Nephron (organoid): Measurements from ENCODE around the gene HABP2.

ENCODE experiments used
- H3K27ac Mint-ChIP-seq, 3 experiments: 2 replicates each; pipeline ENCODE4 v1.8.0; 2020; ENCODE audit warnings: mixed read lengths in 3 of 3, mild to moderate bottlenecking in 2 of 3, moderate library complexity in 1 of 3
- H3K27me3 Mint-ChIP-seq: 2 replicates; pipeline ENCODE4 v1.8.0; 2021; ENCODE audit warnings: low read depth, mild to moderate bottlenecking, moderate library complexity, mixed read lengths
- H3K36me3 Mint-ChIP-seq: 2 replicates; pipeline ENCODE4 v1.8.0; 2020; ENCODE audit warnings: low read depth, mixed read lengths
- H3K4me1 Mint-ChIP-seq: 2 replicates; pipeline ENCODE4 v1.8.0; 2020; ENCODE audit warnings: mixed read lengths
- H3K4me3 Mint-ChIP-seq, 3 experiments: 2 replicates each; pipeline ENCODE4 v1.8.0; 2020; ENCODE audit warnings: mild to moderate bottlenecking in 3 of 3, mixed read lengths in 3 of 3, moderate library complexity in 2 of 3
- H3K9me3 Mint-ChIP-seq: 2 replicates; pipeline ENCODE4 v1.8.0; 2020; ENCODE audit warnings: mixed read lengths
- TF ChIP-seq, protein P1 (sequence below), 3 experiments: fragments of 200-600 bp; sonication (generic); IDR thresholded peaks; one replicate each; pipeline ENCODE4 v1.5.0; 2021; ENCODE audit warnings: antibody characterized with exemption in 3 of 3; ENCODE audit not compliant: unreplicated experiment in 3 of 3

The HABP2 gene

DNA sequence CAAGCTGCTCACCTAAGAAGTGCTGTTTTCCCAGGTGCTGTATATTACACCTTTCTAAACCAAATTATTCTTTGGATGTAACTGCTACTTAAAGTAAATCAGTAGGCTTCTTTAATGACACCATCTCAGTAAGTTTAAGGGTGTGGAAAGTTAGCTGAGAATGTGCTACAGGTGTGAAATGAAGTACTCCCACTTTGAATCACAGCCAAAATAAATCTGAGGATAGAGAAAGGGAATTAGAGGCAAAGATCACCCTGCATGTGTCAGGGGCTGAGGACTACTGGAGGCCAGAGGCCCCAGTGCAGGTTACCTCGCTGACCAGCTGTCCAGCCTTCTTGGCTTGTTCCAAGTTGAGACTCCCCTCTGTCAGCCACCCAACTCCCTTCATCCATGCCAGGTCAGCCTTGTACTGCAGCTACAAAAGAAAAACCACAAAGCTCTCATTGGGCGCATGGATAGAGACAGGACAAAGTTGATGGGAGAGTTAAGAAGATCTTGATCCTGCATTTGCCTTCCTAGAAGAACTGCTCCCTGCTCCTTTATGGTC, 75.8 kb downstream of the HABP2 start:
- Mint-ChIP-seq H3K4me3 (no peak overlapping the region), H3K27ac (no peak overlapping the region), H3K4me1 (peaks cover 14% of the 10 kb centered on the region), H3K27me3 (peaks cover 26% of the 10 kb centered on the region), H3K36me3 (no peaks in the 10 kb centered on the region), H3K9me3 (no peaks in the 10 kb centered on the region)
- TF ChIP-seq, protein P1, sequence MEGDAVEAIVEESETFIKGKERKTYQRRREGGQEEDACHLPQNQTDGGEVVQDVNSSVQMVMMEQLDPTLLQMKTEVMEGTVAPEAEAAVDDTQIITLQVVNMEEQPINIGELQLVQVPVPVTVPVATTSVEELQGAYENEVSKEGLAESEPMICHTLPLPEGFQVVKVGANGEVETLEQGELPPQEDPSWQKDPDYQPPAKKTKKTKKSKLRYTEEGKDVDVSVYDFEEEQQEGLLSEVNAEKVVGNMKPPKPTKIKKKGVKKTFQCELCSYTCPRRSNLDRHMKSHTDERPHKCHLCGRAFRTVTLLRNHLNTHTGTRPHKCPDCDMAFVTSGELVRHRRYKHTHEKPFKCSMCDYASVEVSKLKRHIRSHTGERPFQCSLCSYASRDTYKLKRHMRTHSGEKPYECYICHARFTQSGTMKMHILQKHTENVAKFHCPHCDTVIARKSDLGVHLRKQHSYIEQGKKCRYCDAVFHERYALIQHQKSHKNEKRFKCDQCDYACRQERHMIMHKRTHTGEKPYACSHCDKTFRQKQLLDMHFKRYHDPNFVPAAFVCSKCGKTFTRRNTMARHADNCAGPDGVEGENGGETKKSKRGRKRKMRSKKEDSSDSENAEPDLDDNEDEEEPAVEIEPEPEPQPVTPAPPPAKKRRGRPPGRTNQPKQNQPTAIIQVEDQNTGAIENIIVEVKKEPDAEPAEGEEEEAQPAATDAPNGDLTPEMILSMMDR (IDR thresholded peaks at IDR 0.05; ENCODE audit: unreplicated experiment in 3 of 3): no peak

DNA sequence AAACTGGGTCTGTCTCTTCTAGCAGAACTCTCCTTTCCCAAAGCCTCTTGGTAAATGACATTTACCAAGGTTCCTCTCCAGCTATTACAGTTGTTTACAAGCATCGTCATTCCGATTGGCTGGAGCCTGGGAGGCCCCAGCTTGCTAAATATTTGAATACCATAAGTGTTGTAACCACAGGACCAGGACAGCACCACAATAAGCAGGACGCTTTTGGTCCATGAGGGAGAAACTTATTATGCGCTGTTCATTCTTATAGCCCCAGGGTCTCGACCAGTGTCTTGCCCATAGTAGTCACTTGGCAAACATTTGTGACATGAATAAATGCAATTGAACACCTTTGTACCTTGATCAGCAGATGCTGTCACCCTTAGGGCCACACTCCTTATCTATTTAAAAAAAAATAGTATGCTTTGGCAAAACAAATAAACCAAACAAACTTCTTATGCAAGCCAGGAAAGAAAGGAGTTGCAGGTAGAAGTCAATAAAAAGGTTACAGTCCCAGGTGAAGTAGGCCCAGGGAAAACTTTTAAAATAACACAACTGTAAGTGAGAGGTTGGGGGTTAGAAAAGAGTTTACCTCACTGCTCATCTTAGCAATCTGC, 78.2 kb downstream of the HABP2 start:
- no peaks in the 10 kb centered on the region for H3K9me3 Mint-ChIP-seq
- peaks cover 14% of the 10 kb centered on the region for H3K4me1 Mint-ChIP-seq
- no peaks in the 10 kb centered on the region for H3K36me3 Mint-ChIP-seq
- peak overlapping the region in 1 of 3 experiments; percentile 57 for H3K27ac Mint-ChIP-seq
- TF ChIP-seq, protein P1 (IDR thresholded peaks at IDR 0.05; ENCODE audit: unreplicated experiment in 3 of 3): no peak
- H3K4me3 Mint-ChIP-seq: no peak overlapping the region
- peaks cover 17% of the 10 kb centered on the region for H3K27me3 Mint-ChIP-seq

DNA sequence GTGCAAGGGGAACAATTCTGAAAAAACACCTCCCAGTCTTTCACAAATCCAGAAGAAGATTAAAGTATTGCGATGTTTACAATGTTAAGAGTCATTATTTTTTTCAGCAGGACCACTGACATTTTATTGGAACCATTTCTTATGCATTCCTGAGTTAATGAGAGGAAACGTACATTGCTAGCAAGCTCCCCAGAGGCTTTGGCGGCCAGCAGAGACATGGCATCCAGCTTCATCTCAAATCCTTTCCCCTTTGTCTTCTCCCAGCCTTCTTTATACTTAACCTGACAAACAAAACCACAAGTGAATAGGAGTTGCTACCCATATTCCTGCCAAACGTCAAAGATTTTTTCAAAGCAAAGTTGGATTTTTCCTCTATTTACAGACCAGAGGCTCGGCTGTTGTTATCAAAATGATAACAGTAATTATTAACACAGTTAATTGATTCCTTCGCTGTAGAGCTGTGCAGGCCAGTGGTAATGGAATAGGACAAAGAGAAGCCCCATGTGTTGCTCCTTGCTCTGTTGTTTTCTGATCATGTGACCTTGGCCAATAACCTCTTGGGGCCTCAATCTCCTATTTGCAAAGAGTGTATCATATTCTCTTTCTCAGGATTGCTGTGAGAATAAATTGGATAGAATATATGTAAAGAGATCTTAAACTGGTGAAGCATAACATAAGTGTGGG, 79.0 kb downstream of the HABP2 start:
- Mint-ChIP-seq H3K4me3 (no peak overlapping the region), H3K27ac (peak overlapping the region; percentile 17 to 58 (median 57)), H3K36me3 (no peaks in the 10 kb centered on the region), H3K4me1 (peaks cover 14% of the 10 kb centered on the region), H3K27me3 (peaks cover 19% of the 10 kb centered on the region), H3K9me3 (peaks cover 2% of the 10 kb centered on the region)
- TF ChIP-seq, protein P1 (IDR thresholded peaks at IDR 0.05; ENCODE audit: unreplicated experiment in 3 of 3): no peak
